Measurements from ENCODE around the gene PPP5C. TPM values are rescaled to one million over a fixed set of nuclear protein-coding genes. Genes with fewer than 3 reads are reported as not detected.
"Not testable (repeated sequence)": the region's sequence is repeated elsewhere in the genome, so short reads cannot be mapped to it uniquely, and the experiment has no call there.

Gene PPP5C
- total and polyA plus RNA-seq, 4 donors: 19.0 to 50.5 (median 28.3) TPM

GRCh38 chr19:46412650-46413261 is 65.9 kb downstream of the PPP5C start:
- TF ChIP-seq HNF4G (IDR thresholded peaks at IDR 0.05) (no peak), RAD21 (IDR thresholded peaks at IDR 0.05) (no peak), NR2F2 (IDR thresholded peaks at IDR 0.05) (no peak), MAX (IDR thresholded peaks at IDR 0.05) (no peak), FOXA2 (IDR thresholded peaks at IDR 0.05) (no peak), GABPA (IDR thresholded peaks at IDR 0.05 in 1 of 2, conservative IDR thresholded peaks at IDR 0.05 in 1 of 2) (no peak), FOXA1 (IDR thresholded peaks at IDR 0.05) (no peak), TAF1 (conservative IDR thresholded peaks at IDR 0.05) (no peak)
- TF ChIP-seq, protein P1, sequence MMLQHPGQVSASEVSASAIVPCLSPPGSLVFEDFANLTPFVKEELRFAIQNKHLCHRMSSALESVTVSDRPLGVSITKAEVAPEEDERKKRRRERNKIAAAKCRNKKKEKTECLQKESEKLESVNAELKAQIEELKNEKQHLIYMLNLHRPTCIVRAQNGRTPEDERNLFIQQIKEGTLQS (IDR thresholded peaks at IDR 0.05): no peak
- TF ChIP-seq, protein P2, sequence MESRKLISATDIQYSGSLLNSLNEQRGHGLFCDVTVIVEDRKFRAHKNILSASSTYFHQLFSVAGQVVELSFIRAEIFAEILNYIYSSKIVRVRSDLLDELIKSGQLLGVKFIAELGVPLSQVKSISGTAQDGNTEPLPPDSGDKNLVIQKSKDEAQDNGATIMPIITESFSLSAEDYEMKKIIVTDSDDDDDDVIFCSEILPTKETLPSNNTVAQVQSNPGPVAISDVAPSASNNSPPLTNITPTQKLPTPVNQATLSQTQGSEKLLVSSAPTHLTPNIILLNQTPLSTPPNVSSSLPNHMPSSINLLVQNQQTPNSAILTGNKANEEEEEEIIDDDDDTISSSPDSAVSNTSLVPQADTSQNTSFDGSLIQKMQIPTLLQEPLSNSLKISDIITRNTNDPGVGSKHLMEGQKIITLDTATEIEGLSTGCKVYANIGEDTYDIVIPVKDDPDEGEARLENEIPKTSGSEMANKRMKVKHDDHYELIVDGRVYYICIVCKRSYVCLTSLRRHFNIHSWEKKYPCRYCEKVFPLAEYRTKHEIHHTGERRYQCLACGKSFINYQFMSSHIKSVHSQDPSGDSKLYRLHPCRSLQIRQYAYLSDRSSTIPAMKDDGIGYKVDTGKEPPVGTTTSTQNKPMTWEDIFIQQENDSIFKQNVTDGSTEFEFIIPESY (IDR thresholded peaks at IDR 0.05): no peak
- Histone ChIP-seq H3K36me3 (ENCODE audit: control insufficient read depth in 4 of 4, insufficient read depth in 3 of 4, low read depth in 1 of 4, low read length in 3 of 4) (no peaks in the 10 kb centered on the region), H3K27me3 (ENCODE audit: control insufficient read depth in 4 of 4, insufficient read depth in 4 of 4, low read length in 3 of 4) (peaks cover 0 to 6% (median 2%) of the 10 kb centered on the region in 4 donors), H3K4me3 (ENCODE audit: low read depth in 1 of 3, low read length in 3 of 3) (peak overlapping the region in 1 of 3 donors; percentile 24), H3K4me1 (ENCODE audit: control insufficient read depth in 4 of 4, insufficient read depth in 4 of 4, low read length in 3 of 4) (peaks cover 2 to 12% (median 3%) of the 10 kb centered on the region in 4 donors), H3K9me3 (ENCODE audit: control insufficient read depth in 4 of 4, low read length in 3 of 4) (no peaks in the 10 kb centered on the region), H3K9ac (ENCODE audit: low read depth in 1 of 2, low read length in 2 of 2) (no peak overlapping the region), H3K27ac (ENCODE audit: low read depth in 1 of 2, low read length in 2 of 2) (peak overlapping the region in 1 of 2 donors; percentile 20)
- WGBS: 14% methylated on average over 29 of the region's 29 CpGs
- no peak for DNase-seq (ENCODE audit: low spot score)

- TF ChIP-seq EGR1 (IDR thresholded peaks at IDR 0.05; ENCODE audit: low read depth in 2 of 2) (no peak), JUND (IDR thresholded peaks at IDR 0.05) (no peak), NR2F2 (IDR thresholded peaks at IDR 0.05) (no peak), RAD21 (IDR thresholded peaks at IDR 0.05) (no peak), HNF4G (IDR thresholded peaks at IDR 0.05) (no peak), RXRA (IDR thresholded peaks at IDR 0.05) (no peak), SP1 (IDR thresholded peaks at IDR 0.05) (peak; percentile 5), HNF4A (conservative IDR thresholded peaks at IDR 0.05) (no peak), TAF1 (conservative IDR thresholded peaks at IDR 0.05) (peak; percentile 33), MAX (IDR thresholded peaks at IDR 0.05) (no peak)
- TF ChIP-seq, protein P3, sequence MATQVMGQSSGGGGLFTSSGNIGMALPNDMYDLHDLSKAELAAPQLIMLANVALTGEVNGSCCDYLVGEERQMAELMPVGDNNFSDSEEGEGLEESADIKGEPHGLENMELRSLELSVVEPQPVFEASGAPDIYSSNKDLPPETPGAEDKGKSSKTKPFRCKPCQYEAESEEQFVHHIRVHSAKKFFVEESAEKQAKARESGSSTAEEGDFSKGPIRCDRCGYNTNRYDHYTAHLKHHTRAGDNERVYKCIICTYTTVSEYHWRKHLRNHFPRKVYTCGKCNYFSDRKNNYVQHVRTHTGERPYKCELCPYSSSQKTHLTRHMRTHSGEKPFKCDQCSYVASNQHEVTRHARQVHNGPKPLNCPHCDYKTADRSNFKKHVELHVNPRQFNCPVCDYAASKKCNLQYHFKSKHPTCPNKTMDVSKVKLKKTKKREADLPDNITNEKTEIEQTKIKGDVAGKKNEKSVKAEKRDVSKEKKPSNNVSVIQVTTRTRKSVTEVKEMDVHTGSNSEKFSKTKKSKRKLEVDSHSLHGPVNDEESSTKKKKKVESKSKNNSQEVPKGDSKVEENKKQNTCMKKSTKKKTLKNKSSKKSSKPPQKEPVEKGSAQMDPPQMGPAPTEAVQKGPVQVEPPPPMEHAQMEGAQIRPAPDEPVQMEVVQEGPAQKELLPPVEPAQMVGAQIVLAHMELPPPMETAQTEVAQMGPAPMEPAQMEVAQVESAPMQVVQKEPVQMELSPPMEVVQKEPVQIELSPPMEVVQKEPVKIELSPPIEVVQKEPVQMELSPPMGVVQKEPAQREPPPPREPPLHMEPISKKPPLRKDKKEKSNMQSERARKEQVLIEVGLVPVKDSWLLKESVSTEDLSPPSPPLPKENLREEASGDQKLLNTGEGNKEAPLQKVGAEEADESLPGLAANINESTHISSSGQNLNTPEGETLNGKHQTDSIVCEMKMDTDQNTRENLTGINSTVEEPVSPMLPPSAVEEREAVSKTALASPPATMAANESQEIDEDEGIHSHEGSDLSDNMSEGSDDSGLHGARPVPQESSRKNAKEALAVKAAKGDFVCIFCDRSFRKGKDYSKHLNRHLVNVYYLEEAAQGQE (IDR thresholded peaks at IDR 0.05): no peak
- TF ChIP-seq, protein P1 (IDR thresholded peaks at IDR 0.05): no peak
- TF ChIP-seq, protein P2 (IDR thresholded peaks at IDR 0.05): no peak
- 19% methylated on average over 46 of the region's 46 CpGs for WGBS
- no peak within 1 kb of the TSS for H3K9ac ChIP-seq (ENCODE audit: low read depth in 1 of 2, low read length in 2 of 2)
- peak; percentile 75 for DNase-seq (ENCODE audit: low spot score)
- H3K27me3 ChIP-seq (ENCODE audit: control insufficient read depth in 4 of 4, insufficient read depth in 4 of 4, low read length in 3 of 4): peaks cover 0 to 6% (median 2%) of the 10 kb centered on the region in 4 donors
- H3K4me1 ChIP-seq (ENCODE audit: control insufficient read depth in 4 of 4, insufficient read depth in 4 of 4, low read length in 3 of 4): peaks cover 2 to 12% (median 3%) of the 10 kb centered on the region in 4 donors
- H3K27ac ChIP-seq (ENCODE audit: low read depth in 1 of 2, low read length in 2 of 2): peak within 1 kb of the TSS in 1 of 2 donors; percentile 20
- H3K9me3 ChIP-seq (ENCODE audit: control insufficient read depth in 4 of 4, low read length in 3 of 4): no peaks in the 10 kb centered on the region
- no peaks in the 10 kb centered on the region for H3K36me3 ChIP-seq (ENCODE audit: control insufficient read depth in 4 of 4, insufficient read depth in 3 of 4, low read depth in 1 of 4, low read length in 3 of 4)
- peak within 1 kb of the TSS in 1 of 3 donors; percentile 24 for H3K4me3 ChIP-seq (ENCODE audit: low read depth in 1 of 3, low read length in 3 of 3)
These were observed 66.6 kb downstream of the PPP5C start, which contains the start of gene CCDC8 for GRCh38 chr19:46413262-46414031. TSS of gene CCDC8 (minus strand) at chr19:46413564. CDS start at chr19:46412810, 754 bp downstream.

- peaks cover 2 to 12% (median 3%) of the 10 kb centered on the region in 4 donors for H3K4me1 ChIP-seq (ENCODE audit: control insufficient read depth in 4 of 4, insufficient read depth in 4 of 4, low read length in 3 of 4)
- H3K9me3 ChIP-seq (ENCODE audit: control insufficient read depth in 4 of 4, low read length in 3 of 4); H3K9ac ChIP-seq (ENCODE audit: low read depth in 1 of 2, low read length in 2 of 2); DNase-seq (ENCODE audit: low spot score); H3K36me3 ChIP-seq (ENCODE audit: control insufficient read depth in 4 of 4, insufficient read depth in 3 of 4, low read depth in 1 of 4, low read length in 3 of 4); H3K4me3 ChIP-seq (ENCODE audit: low read depth in 1 of 3, low read length in 3 of 3); H3K27me3 ChIP-seq (ENCODE audit: control insufficient read depth in 4 of 4, insufficient read depth in 4 of 4, low read length in 3 of 4); H3K27ac ChIP-seq (ENCODE audit: low read depth in 1 of 2, low read length in 2 of 2): not testable (repeated sequence)
- 97% methylated on average over 22 of the region's 22 CpGs for WGBS
These were observed 68.0 kb downstream of the PPP5C start for GRCh38 chr19:46414899-46415298.

All from liver (tissue), 9 donors.